Measurements from ENCODE around the gene VPS41. TPM values are rescaled to one million over a fixed set of nuclear protein-coding genes. Genes with fewer than 3 reads are reported as not detected.
A peak's percentile ranks its signal among the peaks of the same experiment; 100 is the strongest.
"Not testable (repeated sequence)": the region's sequence is repeated elsewhere in the genome, so short reads cannot be mapped to it uniquely, and the experiment has no call there.

The VPS41 gene
- total RNA-seq, 1 donor: 53.5 TPM

- DNase-seq (ENCODE audit: low read depth): no peak
- TF ChIP-seq CTCF (IDR thresholded peaks at IDR 0.05; ENCODE audit: insufficient read depth, low read depth, low read length): no peak
- no peak overlapping the region for H3K4me3 ChIP-seq (ENCODE audit: low read depth, low read length)
Measured at GRCh38 chr7:38863601-38864291, 45.2 kb downstream of the VPS41 start.

DNA sequence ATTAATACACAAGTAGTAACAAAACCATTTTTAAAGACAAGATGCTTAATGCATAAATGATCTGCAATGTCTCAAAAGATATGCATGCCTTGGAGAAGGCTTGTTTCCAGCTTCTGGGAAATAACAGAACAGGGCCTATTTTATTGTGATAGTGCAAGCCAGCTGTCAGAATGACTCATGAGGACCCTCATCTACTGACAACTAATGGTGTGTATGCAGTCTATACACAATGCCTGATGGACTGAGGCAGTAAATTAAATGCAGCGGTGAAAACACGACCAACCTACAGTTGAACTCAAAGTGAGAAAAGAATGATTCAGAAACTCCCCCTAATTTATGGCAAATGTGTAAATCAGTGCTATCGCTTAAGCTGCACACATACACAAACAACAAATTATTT is 46.3 kb downstream of the VPS41 start:
- H3K4me3 ChIP-seq (ENCODE audit: low read depth, low read length): no peak overlapping the region
- DNase-seq (ENCODE audit: low read depth): no peak
- no peak for TF ChIP-seq CTCF (IDR thresholded peaks at IDR 0.05; ENCODE audit: insufficient read depth, low read depth, low read length)

GRCh38 chr7:38858259-38858884 is 50.6 kb downstream of the VPS41 start:
- H3K4me3 ChIP-seq (ENCODE audit: low read depth, low read length): no peak overlapping the region
- no peak for TF ChIP-seq CTCF (IDR thresholded peaks at IDR 0.05; ENCODE audit: insufficient read depth, low read depth, low read length)
- peak; percentile 60 for DNase-seq (ENCODE audit: low read depth)

GRCh38 chr7:38855867-38856266 is 53.1 kb downstream of the VPS41 start:
- TF ChIP-seq CTCF (IDR thresholded peaks at IDR 0.05; ENCODE audit: insufficient read depth, low read depth, low read length): no peak
- no peak for DNase-seq (ENCODE audit: low read depth)

GRCh38 chr7:38855386-38855785 is 53.6 kb downstream of the VPS41 start:
- TF ChIP-seq CTCF (IDR thresholded peaks at IDR 0.05; ENCODE audit: insufficient read depth, low read depth, low read length): no peak
- no peak for DNase-seq (ENCODE audit: low read depth)
- H3K4me3 ChIP-seq (ENCODE audit: low read depth, low read length): no peak overlapping the region

More at GRCh38 chr7:38855867-38856266, 53.1 kb downstream of the VPS41 start:
- H3K4me3 ChIP-seq (ENCODE audit: low read depth, low read length): no peak overlapping the region

- not testable (repeated sequence) for DNase-seq (ENCODE audit: low read depth); H3K4me3 ChIP-seq (ENCODE audit: low read depth, low read length)
Measured at GRCh38 chr7:38854947-38855346, 54.0 kb downstream of the VPS41 start.

- DNase-seq (ENCODE audit: low read depth): no peak
- no peak for TF ChIP-seq CTCF (IDR thresholded peaks at IDR 0.05; ENCODE audit: insufficient read depth, low read depth, low read length)
- H3K4me3 ChIP-seq (ENCODE audit: low read depth, low read length): no peak overlapping the region
Measured at GRCh38 chr7:38851321-38851720, 57.7 kb downstream of the VPS41 start.
